IMR-90 (cell line): Measurements from ENCODE around the gene DSP. TPM values are rescaled to one million over a fixed set of nuclear protein-coding genes. Genes with fewer than 3 reads are reported as not detected.

Source experiments
- ATAC-seq: fragments of 200-7000 bp; cut with Tn5 transposase; 2 replicates; pipeline ENCODE4 v1.9.1; 2020; ENCODE audit warnings: low read depth, mild to moderate bottlenecking, moderate library complexity
- BruUV-seq: library from RNA; stranded (reverse); fragments of 400-500 nt; replicated peaks from 2 replicates; lab custom pipeline; 2021; lab: Mats Ljungman, UMichigan
- CTCF ChIA-PET: fragments of 300-600 bp; formaldehyde crosslinking; extraction: SDS; loops from one replicate; lab custom pipeline; 2021; ENCODE audit warnings: antibody characterized with exemption; lab: Yijun Ruan, JAX
- POLR2A ChIA-PET: fragments of 300-600 bp; sonication (Branson Sonifier 250); formaldehyde crosslinking; loops from one replicate; lab custom pipeline; 2022; ENCODE audit warnings: antibody characterized with exemption; ENCODE audit not compliant: unreplicated experiment; lab: Charles Lee
- DNase-seq: peaks from one replicate; pipeline ENCODE4 v3.0.0; 2013
- H2AFZ ChIP-seq: replicated peaks from 2 replicates; pipeline ENCODE3; 2013; ENCODE audit warnings: low read length, mild to moderate bottlenecking; ENCODE audit not compliant: poor library complexity
- H2AK5ac ChIP-seq: 2 replicates; pipeline ENCODE4 v1.6.1; 2013; ENCODE audit warnings: low read depth, low read length, inconsistent platforms
- H2AK9ac ChIP-seq: replicated peaks from 2 replicates; pipeline ENCODE3; 2013; ENCODE audit warnings: mild to moderate bottlenecking, low read depth, low read length, moderate library complexity; ENCODE audit not compliant: poor library complexity
- H2BK120ac ChIP-seq: 2 replicates; pipeline ENCODE4 v1.6.1; 2013; ENCODE audit warnings: low read depth, low read length, inconsistent platforms
- H2BK15ac ChIP-seq: 3 replicates; pipeline ENCODE4 v1.6.1; 2013; ENCODE audit warnings: low read depth, low read length, inconsistent platforms
- H2BK20ac ChIP-seq: 2 replicates; pipeline ENCODE4 v1.6.1; 2013; ENCODE audit warnings: low read depth, mild to moderate bottlenecking, inconsistent platforms, low read length, moderate library complexity
- H2BK5ac ChIP-seq: 2 replicates; pipeline ENCODE4 v1.6.1; 2013; ENCODE audit warnings: mild to moderate bottlenecking, low read depth, low read length, inconsistent platforms; ENCODE audit not compliant: poor library complexity, severe bottlenecking
- H3K14ac ChIP-seq: replicated peaks from 2 replicates; pipeline ENCODE4 v1.6.1; 2013; ENCODE audit warnings: low read depth, low read length, inconsistent platforms
- H3K18ac ChIP-seq: 2 replicates; pipeline ENCODE4 v1.6.1; 2013; ENCODE audit warnings: low read depth, low read length, control low read depth
- H3K23ac ChIP-seq: 2 replicates; pipeline ENCODE4 v1.6.1; 2013; ENCODE audit warnings: low read depth, low read length, inconsistent platforms
- H3K27ac ChIP-seq: 2 replicates; pipeline ENCODE4 v1.5.1; 2013; ENCODE audit warnings: mild to moderate bottlenecking, control low read depth, low read length; ENCODE audit not compliant: insufficient read depth
- H3K27me3 ChIP-seq: 2 replicates; pipeline ENCODE4 v1.6.1; 2013; ENCODE audit warnings: low read length; ENCODE audit not compliant: control insufficient read depth, insufficient read depth
- H3K36me3 ChIP-seq: 2 replicates; pipeline ENCODE4 v1.6.1; 2013; ENCODE audit warnings: low read length, mixed read lengths; ENCODE audit not compliant: control insufficient read depth, insufficient read depth
- H3K4ac ChIP-seq: 2 replicates; pipeline ENCODE4 v1.6.1; 2013; ENCODE audit warnings: low read depth, low read length, inconsistent platforms
- H3K4me1 ChIP-seq: 2 replicates; pipeline ENCODE4 v1.6.1; 2013; ENCODE audit warnings: low read length, mixed read lengths; ENCODE audit not compliant: control insufficient read depth, insufficient read depth
- H3K4me2 ChIP-seq: 2 replicates; pipeline ENCODE4 v1.6.1; 2013; ENCODE audit warnings: low read depth, mild to moderate bottlenecking, control low read depth, low read length, moderate library complexity
- H3K4me3 ChIP-seq: 2 replicates; pipeline ENCODE4 v1.5.1; 2013; ENCODE audit warnings: low read depth, mild to moderate bottlenecking, control low read depth, low read length, moderate library complexity; ENCODE audit not compliant: insufficient read depth
- H3K56ac ChIP-seq: 2 replicates; pipeline ENCODE4 v1.6.1; 2013; ENCODE audit warnings: low read length, inconsistent platforms; ENCODE audit not compliant: insufficient read depth; ENCODE audit errors: extremely low read depth
- H3K79me1 ChIP-seq, 2 experiments: 2 replicates each; pipeline ENCODE4 v1.6.1; 2013; ENCODE audit warnings: low read length in 2 of 2, inconsistent platforms in 1 of 2, low read depth in 1 of 2
- H3K9ac ChIP-seq: 2 replicates; pipeline ENCODE4 v1.6.1; 2013; ENCODE audit warnings: low read depth, low read length, control low read depth
- H3K9me1 ChIP-seq: 2 replicates; pipeline ENCODE4 v1.6.1; 2013; ENCODE audit warnings: low read length, inconsistent platforms; ENCODE audit not compliant: insufficient read depth
- H3K9me3 ChIP-seq: 2 replicates; pipeline ENCODE4 v1.6.1; 2013; ENCODE audit warnings: low read length; ENCODE audit not compliant: control insufficient read depth, insufficient read depth
- H4K20me1 ChIP-seq: 2 replicates; pipeline ENCODE4 v1.6.1; 2013; ENCODE audit warnings: low read length, inconsistent platforms; ENCODE audit not compliant: insufficient read depth
- H4K5ac ChIP-seq: 2 replicates; pipeline ENCODE4 v1.6.1; 2013; ENCODE audit warnings: mild to moderate bottlenecking, low read depth, low read length, control low read depth
- H4K8ac ChIP-seq, 2 experiments: 2 replicates each; pipeline ENCODE4 v1.6.1; 2013; ENCODE audit warnings: low read depth in 2 of 2, low read length in 2 of 2, control low read depth in 1 of 2, inconsistent platforms in 1 of 2
- H4K91ac ChIP-seq: 2 replicates; pipeline ENCODE4 v1.6.1; 2013; ENCODE audit warnings: low read depth, low read length, inconsistent platforms; ENCODE audit not compliant: insufficient read depth
- BHLHE40 ChIP-seq: fragments of 150-350 bp; IDR thresholded peaks from 2 replicates; pipeline ENCODE4 v1.6.1; 2016; ENCODE audit warnings: mild to moderate bottlenecking, low read depth, low read length
- CEBPB ChIP-seq: IDR thresholded peaks from 2 replicates; pipeline ENCODE4 v1.6.1; 2012; ENCODE audit warnings: low read depth, low read length, improper control_type of control experiment
- CHD1 ChIP-seq: IDR thresholded peaks from 2 replicates; pipeline ENCODE4 v1.6.1; 2012; ENCODE audit warnings: low read depth, low read length, improper control_type of control experiment
- CTCF ChIP-seq: conservative IDR thresholded peaks from 2 replicates; pipeline ENCODE4 v1.5.1; 2012; ENCODE audit warnings: mild to moderate bottlenecking, low read depth, low read length, improper control_type of control experiment
- ELK1 ChIP-seq: fragments of 150-350 bp; IDR thresholded peaks from 2 replicates; pipeline ENCODE4 v1.6.1; 2016; ENCODE audit warnings: low read depth, mild to moderate bottlenecking, low read length, moderate library complexity, borderline replicate concordance
- FOS ChIP-seq: fragments of 150-350 bp; IDR thresholded peaks from 2 replicates; pipeline ENCODE4 v1.6.1; 2016; ENCODE audit warnings: low read depth, low read length
- MAFK ChIP-seq: IDR thresholded peaks from 2 replicates; pipeline ENCODE4 v1.6.1; 2012; ENCODE audit warnings: low read depth, low read length, improper control_type of control experiment
- MAZ ChIP-seq: IDR thresholded peaks from 2 replicates; pipeline ENCODE4 v1.6.1; 2012; ENCODE audit warnings: low read depth, mild to moderate bottlenecking, low read length, improper control_type of control experiment, moderate library complexity, borderline replicate concordance
- MXI1 ChIP-seq: IDR thresholded peaks from 2 replicates; pipeline ENCODE4 v1.6.1; 2012; ENCODE audit warnings: low read depth, mild to moderate bottlenecking, low read length, moderate library complexity, borderline replicate concordance
- NFE2L2 ChIP-seq: fragments of 150-350 bp; IDR thresholded peaks from 2 replicates; pipeline ENCODE4 v1.6.1; 2016; ENCODE audit warnings: low read depth, mild to moderate bottlenecking, low read length
- POLR2A ChIP-seq: IDR thresholded peaks from 2 replicates; pipeline ENCODE4 v1.6.1; 2012; ENCODE audit warnings: mild to moderate bottlenecking, low read depth, low read length
- RAD21 ChIP-seq: IDR thresholded peaks from 2 replicates; pipeline ENCODE4 v1.6.1; 2012; ENCODE audit warnings: low read length, improper control_type of control experiment
- RCOR1 ChIP-seq: IDR thresholded peaks from 2 replicates; pipeline ENCODE4 v1.6.1; 2012; ENCODE audit warnings: mild to moderate bottlenecking, low read length, improper control_type of control experiment; ENCODE audit not compliant: insufficient replicate concordance
- RFX5 ChIP-seq: IDR thresholded peaks from 2 replicates; pipeline ENCODE4 v1.8.0; 2012; ENCODE audit warnings: low read depth, mild to moderate bottlenecking, low read length, moderate library complexity
- SMC3 ChIP-seq: fragments of 150-350 bp; IDR thresholded peaks from 2 replicates; pipeline ENCODE4 v1.6.1; 2016; ENCODE audit warnings: low read depth, mild to moderate bottlenecking, antibody characterized with exemption, low read length, moderate library complexity
- USF2 ChIP-seq: fragments of 150-350 bp; IDR thresholded peaks from 2 replicates; pipeline ENCODE4 v1.6.1; 2017; ENCODE audit warnings: mild to moderate bottlenecking, antibody characterized with exemption, low read length, low read depth
- WGBS, 2 experiments: methylation state at CpG; one replicate each; pipeline versions ENCODE4 v1.1.5 to v1.1.7; 2013; ENCODE audit warnings: missing lambda C conversion rate in 2 of 2; ENCODE audit not compliant: insufficient read length in 1 of 2; ENCODE audit errors: extremely low coverage in 2 of 2; 5-methylcytosine and 5-hydroxymethylcytosine counted together
- dilution Hi-C: fragments of 300-500 bp; cut with HindIII; formaldehyde crosslinking; loops from one replicate; pipeline ENCODE4 v1.14.3; 2018; ENCODE audit warnings: low sequenced_read_pairs; ENCODE audit not compliant: unreplicated experiment
- in situ Hi-C: fragments of 300-500 bp; cut with MboI; formaldehyde crosslinking; loops from 3 replicates; pipeline ENCODE4 v1.14.3; 2019; ENCODE audit warnings: low sequenced_read_pairs, inconsistent platforms, mixed read lengths
- intact Hi-C: fragments of 100-400 bp; cut with micrococcal nuclease; formaldehyde crosslinking; loops from 2 replicates; pipeline ENCODE4 v1.10.0; 2022
- polyA plus RNA-seq, 3 experiments: library from polyadenylated mRNA; depleted of rRNA; stranded (reverse); fragments of >200 nt; gene quantifications; 2 replicates each; pipeline ENCODE4 v1.2.3, GENCODE V29; 2012; ENCODE audit warnings: low replicate concordance in 1 of 3
- total RNA-seq: library from RNA; depleted of rRNA; stranded (reverse); fragments of >200 nt; gene quantifications from 2 replicates; pipeline ENCODE4 v1.2.3, GENCODE V29; 2012

The DSP gene
- total and polyA plus RNA-seq, 2 of the 4 experiments (the other 2 are of a cell fraction): 7.1 to 20.1 TPM

GRCh38 chr6:7526755-7527154, 14.7 kb upstream of the DSP start:
- H3K27ac ChIP-seq: no peak overlapping the region
- no peak overlapping the region for H2AK5ac ChIP-seq
- H3K18ac ChIP-seq: no peak overlapping the region
- H3K9me3 ChIP-seq: no peaks in the 10 kb centered on the region
- in situ Hi-C loops (no loop called here), dilution Hi-C loops (no loop called here), intact Hi-C loops (no loop called here)
- CTCF ChIA-PET: no interaction called here
- WGBS, 2 experiments: 75% methylated on average over 4 of the region's 11 CpGs; no CpG with 5 or more reads in 1 of the 2 experiments
- no peak overlapping the region; the same call in 2 of the 3 replicates for H2BK15ac ChIP-seq
- H4K8ac ChIP-seq: no peak overlapping the region
- H3K4me1 ChIP-seq: peaks cover 3% of the 10 kb centered on the region; the same call in 1 of the 2 replicates
- no peak overlapping the region for H3K4me3 ChIP-seq
- H3K9ac ChIP-seq: no peak overlapping the region
- no peaks in the 10 kb centered on the region for H4K20me1 ChIP-seq
- H3K56ac ChIP-seq: no peak overlapping the region
- no peaks in the 10 kb centered on the region for H3K27me3 ChIP-seq
- no peak overlapping the region for H2BK5ac ChIP-seq
- ATAC-seq (no peak), DNase-seq (no peak)
- H3K9me1 ChIP-seq: peaks cover 3% of the 10 kb centered on the region; the same call in 1 of the 2 replicates
- BruUV-seq: no TSS peak
- TF ChIP-seq MAFK: no peak
- TF ChIP-seq RFX5: no peak
- no peak for TF ChIP-seq NFE2L2
- no peak for TF ChIP-seq ELK1
- TF ChIP-seq CHD1: no peak
- no peak for TF ChIP-seq CEBPB
- no peak for TF ChIP-seq FOS
- no peak for TF ChIP-seq RAD21
- TF ChIP-seq SMC3: no peak
- TF ChIP-seq MAZ: no peak
- TF ChIP-seq MXI1: no peak
- TF ChIP-seq POLR2A: no peak
- TF ChIP-seq BHLHE40: no peak
- TF ChIP-seq CTCF: no peak
- TF ChIP-seq RCOR1: no peak
- no peak for TF ChIP-seq USF2
- H4K91ac ChIP-seq: no peak overlapping the region
- H4K5ac ChIP-seq: no peak overlapping the region
- POLR2A ChIA-PET: no interaction called here
- peak overlapping the region; percentile 66 for H2AFZ ChIP-seq
- H2BK120ac ChIP-seq: peak overlapping the region; percentile 40
- no peak overlapping the region for H2BK20ac ChIP-seq
- 0 out of 2 replicates have a peak overlapping the region, but pooled peaks have one; percentile 28 for H3K14ac ChIP-seq
- no peak overlapping the region for H3K4ac ChIP-seq
- H2AK9ac ChIP-seq: peak overlapping the region; percentile 45
- no peak overlapping the region for H3K23ac ChIP-seq
- no peaks in the 10 kb centered on the region for H3K36me3 ChIP-seq
- H3K4me2 ChIP-seq: no peak overlapping the region
- no peaks in the 10 kb centered on the region for H3K79me1 ChIP-seq
